DOHH2 (cell line): ENCODE results near the gene PSME2.

Experiments
- H3F3A ChIP-seq: fragments of 200-600 bp; sonication (generic), shearing (Covaris generic); 2 replicates; pipeline ENCODE4 v1.6.0; 2016; ENCODE audit warnings: antibody characterized with exemption, mild to moderate bottlenecking; ENCODE audit not compliant: control insufficient read depth, insufficient read depth
- H3K27ac ChIP-seq: fragments of 200-600 bp; sonication (generic); 2 replicates; pipeline ENCODE4 v1.5.1; 2014; ENCODE audit warnings: low read depth, mild to moderate bottlenecking, low read length, moderate library complexity
- H3K27me3 ChIP-seq: fragments of 200-600 bp; sonication (generic); 2 replicates; pipeline ENCODE4 v1.6.1; 2014; ENCODE audit warnings: mild to moderate bottlenecking, low read length, mixed read lengths; ENCODE audit not compliant: control insufficient read depth
- H3K36me3 ChIP-seq: fragments of 200-600 bp; sonication (generic); 2 replicates; pipeline ENCODE4 v1.6.1; 2014; ENCODE audit warnings: mild to moderate bottlenecking, low read length, moderate library complexity, mixed read lengths; ENCODE audit not compliant: control insufficient read depth
- H3K4me1 ChIP-seq: fragments of 200-600 bp; sonication (generic); 2 replicates; pipeline ENCODE4 v1.6.1; 2014; ENCODE audit warnings: mild to moderate bottlenecking, low read length, mixed read lengths; ENCODE audit not compliant: control insufficient read depth
- H3K4me2 ChIP-seq: fragments of 200-600 bp; sonication (generic); 2 replicates; pipeline ENCODE4 v1.6.0; 2014; ENCODE audit warnings: mild to moderate bottlenecking, low read length, moderate library complexity
- H3K4me3 ChIP-seq: fragments of 200-600 bp; sonication (generic); 2 replicates; pipeline ENCODE4 v1.5.1; 2014; ENCODE audit warnings: mild to moderate bottlenecking, low read length, mixed read lengths
- H3K79me2 ChIP-seq: fragments of 200-600 bp; sonication (generic); 2 replicates; pipeline ENCODE4 v1.6.1; 2014; ENCODE audit warnings: mild to moderate bottlenecking, low read length, mixed read lengths; ENCODE audit not compliant: control insufficient read depth
- H3K9me2 ChIP-seq: fragments of 200-600 bp; sonication (generic); replicated peaks from 2 replicates; pipeline ENCODE4 v1.6.1; 2014; ENCODE audit warnings: mild to moderate bottlenecking, low read length, mixed read lengths; ENCODE audit not compliant: control insufficient read depth
- H3K9me3 ChIP-seq: fragments of 200-600 bp; sonication (generic); 2 replicates; pipeline ENCODE4 v1.6.1; 2014; ENCODE audit warnings: antibody characterized with exemption, low read length, mixed read lengths; ENCODE audit not compliant: control insufficient read depth, insufficient read depth
- H4K20me1 ChIP-seq: fragments of 200-600 bp; sonication (generic); 2 replicates; pipeline ENCODE4 v1.6.0; 2014; ENCODE audit warnings: low read depth, mild to moderate bottlenecking, antibody characterized with exemption, low read length, moderate library complexity; ENCODE audit not compliant: control insufficient read depth, insufficient read depth
- CTCF ChIP-seq: fragments of 200-600 bp; sonication (generic); IDR thresholded peaks from one replicate; pipeline ENCODE4 v1.5.1; 2014; ENCODE audit warnings: antibody characterized with exemption, mild to moderate bottlenecking, low read depth, low read length; ENCODE audit not compliant: poor library complexity, severe bottlenecking
- EZH2phosphoT487 ChIP-seq: fragments of 200-600 bp; sonication (generic); IDR thresholded peaks from 2 replicates; pipeline ENCODE4 v1.6.1; 2017; ENCODE audit warnings: borderline replicate concordance, mild to moderate bottlenecking, antibody characterized with exemption, low read length, moderate library complexity, mixed read lengths

PSME2 gene

GRCh38 chr14:24143511-24143910 is 2.9 kb downstream of the PSME2 start:
- Histone ChIP-seq H3K36me3 (peaks cover 56% of the 10 kb centered on the region), H3K4me1 (peaks cover 37% of the 10 kb centered on the region), H3K4me2 (no peak overlapping the region), H3K27ac (no peak overlapping the region), H3K27me3 (no peaks in the 10 kb centered on the region), H3K4me3 (no peak overlapping the region), H4K20me1 (peaks cover 3% of the 10 kb centered on the region; the same call in 1 of the 2 replicates), H3K9me3 (no peaks in the 10 kb centered on the region), H3K9me2 (no peaks in the 10 kb centered on the region), H3K79me2 (peaks cover 54% of the 10 kb centered on the region), H3F3A (0 out of 2 replicates have a peak, but pooled peaks cover 3% of the 10 kb centered on the region)
- TF ChIP-seq CTCF (no peak), EZH2phosphoT487 (no peak)

- peaks cover 41% of the 10 kb centered on the region for H3K4me1 ChIP-seq
- H3F3A ChIP-seq, result peaks cover 5% of the 10 kb centered on the region; the same call in 1 of the 2 replicates
- H3K36me3 ChIP-seq, result peaks cover 67% of the 10 kb centered on the region
These were observed 5.1 kb downstream of the PSME2 start, which contains the start of gene EMC9 for GRCh38 chr14:24141097-24141880. Gene EMC9, minus strand, starts transcription at chr14:24141591. Its CDS starts 287 bp downstream, at chr14:24141304.

GRCh38 chr14:24139272-24139934 is 7.0 kb downstream of the PSME2 start:
- no peak for TF ChIP-seq EZH2phosphoT487
- no peak for TF ChIP-seq CTCF
- peak overlapping the region; percentile 97 for H3K4me3 ChIP-seq
- H3F3A ChIP-seq, result peaks cover 5% of the 10 kb centered on the region; the same call in 1 of the 2 replicates
- no peak overlapping the region for H3K27ac ChIP-seq
- H3K9me3 ChIP-seq, result no peaks in the 10 kb centered on the region
- peaks cover 38% of the 10 kb centered on the region for H3K79me2 ChIP-seq
- H3K4me1 ChIP-seq, result peaks cover 34% of the 10 kb centered on the region
- H3K36me3 ChIP-seq, result peaks cover 59% of the 10 kb centered on the region
- H3K27me3 ChIP-seq, result no peaks in the 10 kb centered on the region
- H3K4me2 ChIP-seq, result peak overlapping the region; percentile 79
- no peaks in the 10 kb centered on the region for H4K20me1 ChIP-seq
- H3K9me2 ChIP-seq, result no peaks in the 10 kb centered on the region

More at GRCh38 chr14:24141097-24141880, 5.1 kb downstream of the PSME2 start, which contains the start of gene EMC9:
- no peaks in the 10 kb centered on the region for H4K20me1 ChIP-seq
- peak within 1 kb of the TSS; percentile 97 for H3K4me3 ChIP-seq
- H3K79me2 ChIP-seq, result peaks cover 53% of the 10 kb centered on the region
- H3K27ac ChIP-seq, result peak within 1 kb of the TSS; percentile 65
- no peaks in the 10 kb centered on the region for H3K27me3 ChIP-seq
- H3K9me3 ChIP-seq, result no peaks in the 10 kb centered on the region
- no peak for TF ChIP-seq EZH2phosphoT487
- no peak for TF ChIP-seq CTCF
- no peaks in the 10 kb centered on the region for H3K9me2 ChIP-seq
- peak within 1 kb of the TSS; percentile 82 for H3K4me2 ChIP-seq
